HepG2 (cell line): ENCODE results near the gene SIRT7. TPM values are rescaled to one million over a fixed set of nuclear protein-coding genes. Genes with fewer than 3 reads are reported as not detected.

Experiments used
- ATAC-seq: fragments of 200-7000 bp; cut with Tn5 transposase; 3 replicates; pipeline ENCODE4 v1.9.1; 2020; ENCODE audit warnings: mild to moderate bottlenecking, moderate library complexity
- BruUV-seq: library from RNA; stranded (reverse); fragments of 400-500 nt; replicated peaks from 2 replicates; lab custom pipeline; 2021; lab: Mats Ljungman, UMichigan
- CTCF ChIA-PET: fragments of 300-600 bp; formaldehyde crosslinking; extraction: SDS; loops from one replicate; lab custom pipeline; 2021; ENCODE audit warnings: low total read pairs, inconsistent platforms, low intra/inter-chr PET ratio; lab: Yijun Ruan, JAX
- POLR2A ChIA-PET: fragments of 350-600 bp; sonication (Branson Sonifier 250); formaldehyde crosslinking; loops from one replicate; lab custom pipeline; 2020; ENCODE audit warnings: antibody characterized with exemption, inconsistent platforms; lab: Yijun Ruan, JAX
- DNase-seq: peaks from one replicate; pipeline ENCODE4 v3.0.0-alpha.2; 2015; ENCODE audit warnings: low spot score
- FAIRE-seq: peaks from 3 replicates; lab custom pipeline; 2011; peaks lifted over from hg19 to GRCh38; lab: Jason Lieb, UNC
- H2AFZ ChIP-seq: one replicate; pipeline ENCODE4 v1.6.1; 2011; ENCODE audit warnings: low read length, inconsistent platforms
- H3K27ac ChIP-seq: fragments of 300-600 bp; 3 replicates; pipeline ENCODE4 v1.8.0; 2011; ENCODE audit warnings: mixed run types, mild to moderate bottlenecking, mixed read lengths, low read length, inconsistent platforms; ENCODE audit not compliant: insufficient read depth; ENCODE audit errors: extremely low read length
- H3K27me3 ChIP-seq, 2 experiments: fragments of 200-600 bp in 1 of 2; 2 replicates in 1 of 2; 3 replicates in 1 of 2; pipeline versions ENCODE4 v1.6.0 to v1.8.0; 2011; ENCODE audit warnings: low read length in 2 of 2, mild to moderate bottlenecking in 2 of 2, moderate library complexity in 2 of 2, inconsistent platforms in 1 of 2; ENCODE audit not compliant: insufficient read depth in 2 of 2, control insufficient read depth in 1 of 2
- H3K36me3 ChIP-seq, 2 experiments: fragments of 200-600 bp in 1 of 2; replicated peaks in 1 of 2; 2 replicates in 1 of 2; 3 replicates in 1 of 2; pipeline versions ENCODE4 v1.5.1 to v1.8.0; 2011; ENCODE audit warnings: low read length in 2 of 2, inconsistent platforms in 1 of 2; ENCODE audit not compliant: insufficient read depth in 2 of 2, control insufficient read depth in 1 of 2
- H3K4me1 ChIP-seq: 2 replicates; pipeline ENCODE4 v1.5.1; 2012; ENCODE audit warnings: low read length, inconsistent platforms; ENCODE audit not compliant: insufficient read depth
- H3K4me2 ChIP-seq: 2 replicates; pipeline ENCODE4 v1.6.0; 2011; ENCODE audit warnings: low read depth, low read length, inconsistent platforms
- H3K4me3 ChIP-seq, 3 experiments: fragments of 200-600 bp in 1 of 3; sonication (generic), shearing (Covaris generic) in 1 of 3; replicated peaks in 1 of 3; 2 replicates each; pipeline ENCODE4 v1.5.1; 2011 to 2016; ENCODE audit warnings: low read length in 3 of 3, inconsistent platforms in 2 of 3, low read depth in 2 of 3, mild to moderate bottlenecking in 2 of 3, control low read depth in 1 of 3, mixed read lengths in 1 of 3; ENCODE audit not compliant: insufficient read depth in 1 of 3
- H3K79me2 ChIP-seq: one replicate; pipeline ENCODE4 v1.6.1; 2011; ENCODE audit warnings: low read length, inconsistent platforms; ENCODE audit not compliant: insufficient read depth
- H3K9ac ChIP-seq: 2 replicates; pipeline ENCODE4 v1.6.0; 2011; ENCODE audit warnings: mild to moderate bottlenecking, low read depth, low read length, inconsistent platforms; ENCODE audit not compliant: insufficient read depth
- H3K9me3 ChIP-seq: 2 replicates; pipeline ENCODE4 v1.5.1; 2012; ENCODE audit warnings: mild to moderate bottlenecking, low read length
- H4K20me1 ChIP-seq: 2 replicates; pipeline ENCODE4 v1.6.0; 2011; ENCODE audit warnings: inconsistent platforms, mild to moderate bottlenecking, low read length, moderate library complexity; ENCODE audit not compliant: insufficient read depth
- AGO2 ChIP-seq: fragments of 200-400 bp; formaldehyde crosslinking; optimal IDR thresholded peaks from 2 replicates; pipeline ENCODE3; 2017; ENCODE audit warnings: mild to moderate bottlenecking, low read depth, low read length, moderate library complexity
- DPF2 ChIP-seq: sonication (generic); formaldehyde crosslinking; IDR thresholded peaks from 2 replicates; pipeline ENCODE4 v1.4.0; 2020; ENCODE audit warnings: mild to moderate bottlenecking, low read depth, missing genetic modification reagents, borderline replicate concordance
- RAD21 ChIP-seq: fragments of 450-650 bp; formaldehyde crosslinking; IDR thresholded peaks from 2 replicates; pipeline ENCODE4 v1.5.0; 2020; ENCODE audit warnings: mild to moderate bottlenecking
- SP2 ChIP-seq: sonication (generic); formaldehyde crosslinking; IDR thresholded peaks from 2 replicates; pipeline ENCODE4 v1.5.1; 2020; ENCODE audit warnings: mild to moderate bottlenecking, missing genetic modification reagents
- SPEN ChIP-seq: sonication (generic); formaldehyde crosslinking; IDR thresholded peaks from 2 replicates; pipeline ENCODE4 v1.5.1; 2020; ENCODE audit warnings: low read depth, mild to moderate bottlenecking, missing genetic modification reagents
- ZNF263 ChIP-seq: sonication (generic); formaldehyde crosslinking; IDR thresholded peaks from 2 replicates; pipeline ENCODE4 v1.4.0; 2020; ENCODE audit warnings: missing genetic modification reagents
- ZNF343 ChIP-seq: sonication (generic); formaldehyde crosslinking; IDR thresholded peaks from 2 replicates; pipeline ENCODE4 v1.4.0; 2020; ENCODE audit warnings: mild to moderate bottlenecking, missing genetic modification reagents
- ZNF644 ChIP-seq: IDR thresholded peaks from 2 replicates; pipeline ENCODE4 v1.6.1; 2016; ENCODE audit warnings: low read depth
- WGBS: methylation state at CpG from one replicate; pipeline ENCODE4 v1.1.6; 2017; ENCODE audit warnings: low lambda C conversion rate; 5-methylcytosine and 5-hydroxymethylcytosine counted together
- in situ Hi-C: cut with HindIII; loops from 2 replicates; pipeline ENCODE4 v1.10.0; 2017; ENCODE audit warnings: low pct_unique_long_range_greater_than_20kb; ENCODE audit not compliant: extremely low pct_ligation_motif_present
- intact Hi-C: fragments of 100-400 bp; cut with micrococcal nuclease; formaldehyde crosslinking; loops from one replicate; pipeline ENCODE4 v1.10.0; 2022; ENCODE audit not compliant: unreplicated experiment
- polyA plus RNA-seq, 8 experiments: library from polyadenylated mRNA; depleted of rRNA in 3 of 8; stranded (reverse) in 7 of 8; unstranded in 1 of 8; fragments of >200 nt; fragmentation: Illumina TruSeq in 4 of 8; extraction: Trizol in 4 of 8; gene quantifications; 2 replicates each; pipeline versions ENCODE4 v1.2.1 to v1.2.3, GENCODE V29; 2011 to 2016; ENCODE audit warnings: low read depth in 4 of 8, missing spikeins in 1 of 8, mixed read lengths in 1 of 8; ENCODE audit not compliant: insufficient read depth in 1 of 8
- total RNA-seq, 5 experiments: library from RNA; depleted of rRNA; stranded (reverse); fragments of >200 nt; fragmentation: Illumina TruSeq; extraction: Trizol; gene quantifications; 2 replicates each; pipeline ENCODE4 v1.2.3, GENCODE V29; 2016; ENCODE audit warnings: low read depth in 1 of 5
- TF ChIP-seq, protein P1 (sequence below): sonication (generic); formaldehyde crosslinking; conservative IDR thresholded peaks from 2 replicates; pipeline ENCODE4 v1.4.0; 2020; ENCODE audit warnings: missing genetic modification reagents
- TF ChIP-seq, protein P2 (sequence below): sonication (generic); formaldehyde crosslinking; IDR thresholded peaks from 2 replicates; pipeline ENCODE4 v1.5.1; 2020; ENCODE audit warnings: mild to moderate bottlenecking, missing genetic modification reagents, moderate library complexity
- TF ChIP-seq, protein P3 (sequence below), 2 experiments: IDR thresholded peaks; 2 replicates each; pipeline ENCODE4 v1.6.1; 2011 to 2012; ENCODE audit warnings: low read length in 2 of 2, borderline replicate concordance in 1 of 2, low read depth in 1 of 2, mild to moderate bottlenecking in 1 of 2, moderate library complexity in 1 of 2
- TF ChIP-seq, protein P4 (sequence below): sonication (generic); formaldehyde crosslinking; IDR thresholded peaks from 2 replicates; pipeline ENCODE4 v1.9.0; 2021; ENCODE audit warnings: missing genetic modification reagents, borderline replicate concordance

Gene SIRT7
- total and polyA plus RNA-seq, 2 of the 13 experiments (the other 11 are each of a cell fraction or from before 2014, with no cell fraction given): 8.3 to 24.8 TPM

DNA sequence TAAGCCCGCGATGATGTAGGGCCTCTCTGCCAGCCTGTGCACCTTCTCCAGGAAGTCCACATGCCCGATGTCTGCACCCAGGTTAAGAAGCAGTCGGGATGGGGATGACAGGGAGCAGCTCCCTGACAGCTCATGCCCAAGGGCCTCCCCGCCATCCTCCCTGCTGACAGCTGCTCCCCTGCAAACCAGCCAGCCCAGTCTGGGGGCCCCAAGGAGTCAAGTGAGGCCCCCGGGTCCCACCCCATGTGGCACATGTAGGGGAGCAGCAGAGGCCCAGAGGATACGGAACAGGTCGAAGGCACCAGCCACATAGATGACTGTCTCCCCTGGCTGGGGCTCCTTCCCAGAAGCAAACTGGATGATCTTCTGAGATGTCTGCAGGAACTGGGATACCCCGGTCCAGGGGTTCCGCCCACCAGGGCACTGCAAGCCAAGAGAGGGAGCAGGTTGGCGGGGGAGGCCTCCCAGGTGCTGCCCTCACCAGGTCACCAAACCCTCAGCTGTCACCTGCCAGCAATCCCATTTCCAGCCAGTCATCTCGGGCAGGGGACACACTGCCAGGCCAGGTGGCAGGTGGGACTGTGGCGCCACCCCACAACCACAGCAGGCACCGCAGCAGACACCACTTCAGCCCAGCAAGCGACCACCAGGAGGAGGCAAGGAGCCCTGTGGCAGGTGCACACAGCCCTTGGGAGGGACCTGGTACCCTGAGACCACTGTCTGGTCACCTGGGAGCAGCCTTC, 11.3 kb downstream of the SIRT7 start:
- BruUV-seq: no TSS peak
- Histone ChIP-seq H3K4me1 (peaks cover 36% of the 10 kb centered on the region), H3K79me2 (peaks cover 33% of the 10 kb centered on the region), H3K36me3 (peaks cover 47 to 57% of the 10 kb centered on the region in 2 experiments), H3K27me3 (no peaks in the 10 kb centered on the region; a peak in 1 of 5 replicates), H2AFZ (no peak overlapping the region), H3K9me3 (no peaks in the 10 kb centered on the region), H4K20me1 (peaks cover 14% of the 10 kb centered on the region; the same call in 1 of the 2 replicates), H3K27ac (no peak overlapping the region), H3K4me2 (no peak overlapping the region), H3K9ac (no peak overlapping the region), H3K4me3 (no peak overlapping the region)
- no peak for ATAC-seq
- WGBS: 98% methylated on average over 5 of the region's 15 CpGs
- in situ Hi-C loops: no loop called here
- no peak for FAIRE-seq
- CTCF ChIA-PET: no interaction called here
- intact Hi-C loops: no loop called here
- POLR2A ChIA-PET: interaction anchor here (1.1 to 2.0 kb wide), 2 partner anchors 11 to 18 kb away, joined by 3 to 5 read pairs; no protein-coding TSS in a partner anchor
- no peak for DNase-seq
- TF ChIP-seq, protein P1, sequence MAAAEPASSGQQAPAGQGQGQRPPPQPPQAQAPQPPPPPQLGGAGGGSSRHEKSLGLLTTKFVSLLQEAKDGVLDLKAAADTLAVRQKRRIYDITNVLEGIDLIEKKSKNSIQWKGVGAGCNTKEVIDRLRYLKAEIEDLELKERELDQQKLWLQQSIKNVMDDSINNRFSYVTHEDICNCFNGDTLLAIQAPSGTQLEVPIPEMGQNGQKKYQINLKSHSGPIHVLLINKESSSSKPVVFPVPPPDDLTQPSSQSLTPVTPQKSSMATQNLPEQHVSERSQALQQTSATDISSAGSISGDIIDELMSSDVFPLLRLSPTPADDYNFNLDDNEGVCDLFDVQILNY: no peak
- TF ChIP-seq SP2 (CRISPR knock-in tag): no peak
- no peak for TF ChIP-seq SPEN (CRISPR knock-in tag)
- TF ChIP-seq ZNF263: 0 out of 2 replicates have a peak, but pooled peaks have one; percentile 10
- TF ChIP-seq, protein P2, sequence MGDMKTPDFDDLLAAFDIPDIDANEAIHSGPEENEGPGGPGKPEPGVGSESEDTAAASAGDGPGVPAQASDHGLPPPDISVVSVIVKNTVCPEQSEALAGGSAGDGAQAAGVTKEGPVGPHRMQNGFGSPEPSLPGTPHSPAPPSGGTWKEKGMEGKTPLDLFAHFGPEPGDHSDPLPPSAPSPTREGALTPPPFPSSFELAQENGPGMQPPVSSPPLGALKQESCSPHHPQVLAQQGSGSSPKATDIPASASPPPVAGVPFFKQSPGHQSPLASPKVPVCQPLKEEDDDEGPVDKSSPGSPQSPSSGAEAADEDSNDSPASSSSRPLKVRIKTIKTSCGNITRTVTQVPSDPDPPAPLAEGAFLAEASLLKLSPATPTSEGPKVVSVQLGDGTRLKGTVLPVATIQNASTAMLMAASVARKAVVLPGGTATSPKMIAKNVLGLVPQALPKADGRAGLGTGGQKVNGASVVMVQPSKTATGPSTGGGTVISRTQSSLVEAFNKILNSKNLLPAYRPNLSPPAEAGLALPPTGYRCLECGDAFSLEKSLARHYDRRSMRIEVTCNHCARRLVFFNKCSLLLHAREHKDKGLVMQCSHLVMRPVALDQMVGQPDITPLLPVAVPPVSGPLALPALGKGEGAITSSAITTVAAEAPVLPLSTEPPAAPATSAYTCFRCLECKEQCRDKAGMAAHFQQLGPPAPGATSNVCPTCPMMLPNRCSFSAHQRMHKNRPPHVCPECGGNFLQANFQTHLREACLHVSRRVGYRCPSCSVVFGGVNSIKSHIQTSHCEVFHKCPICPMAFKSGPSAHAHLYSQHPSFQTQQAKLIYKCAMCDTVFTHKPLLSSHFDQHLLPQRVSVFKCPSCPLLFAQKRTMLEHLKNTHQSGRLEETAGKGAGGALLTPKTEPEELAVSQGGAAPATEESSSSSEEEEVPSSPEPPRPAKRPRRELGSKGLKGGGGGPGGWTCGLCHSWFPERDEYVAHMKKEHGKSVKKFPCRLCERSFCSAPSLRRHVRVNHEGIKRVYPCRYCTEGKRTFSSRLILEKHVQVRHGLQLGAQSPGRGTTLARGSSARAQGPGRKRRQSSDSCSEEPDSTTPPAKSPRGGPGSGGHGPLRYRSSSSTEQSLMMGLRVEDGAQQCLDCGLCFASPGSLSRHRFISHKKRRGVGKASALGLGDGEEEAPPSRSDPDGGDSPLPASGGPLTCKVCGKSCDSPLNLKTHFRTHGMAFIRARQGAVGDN (CRISPR knock-in tag): peak; percentile 35
- TF ChIP-seq ZNF644 (CRISPR knock-in tag): no peak
- TF ChIP-seq, protein P3, sequence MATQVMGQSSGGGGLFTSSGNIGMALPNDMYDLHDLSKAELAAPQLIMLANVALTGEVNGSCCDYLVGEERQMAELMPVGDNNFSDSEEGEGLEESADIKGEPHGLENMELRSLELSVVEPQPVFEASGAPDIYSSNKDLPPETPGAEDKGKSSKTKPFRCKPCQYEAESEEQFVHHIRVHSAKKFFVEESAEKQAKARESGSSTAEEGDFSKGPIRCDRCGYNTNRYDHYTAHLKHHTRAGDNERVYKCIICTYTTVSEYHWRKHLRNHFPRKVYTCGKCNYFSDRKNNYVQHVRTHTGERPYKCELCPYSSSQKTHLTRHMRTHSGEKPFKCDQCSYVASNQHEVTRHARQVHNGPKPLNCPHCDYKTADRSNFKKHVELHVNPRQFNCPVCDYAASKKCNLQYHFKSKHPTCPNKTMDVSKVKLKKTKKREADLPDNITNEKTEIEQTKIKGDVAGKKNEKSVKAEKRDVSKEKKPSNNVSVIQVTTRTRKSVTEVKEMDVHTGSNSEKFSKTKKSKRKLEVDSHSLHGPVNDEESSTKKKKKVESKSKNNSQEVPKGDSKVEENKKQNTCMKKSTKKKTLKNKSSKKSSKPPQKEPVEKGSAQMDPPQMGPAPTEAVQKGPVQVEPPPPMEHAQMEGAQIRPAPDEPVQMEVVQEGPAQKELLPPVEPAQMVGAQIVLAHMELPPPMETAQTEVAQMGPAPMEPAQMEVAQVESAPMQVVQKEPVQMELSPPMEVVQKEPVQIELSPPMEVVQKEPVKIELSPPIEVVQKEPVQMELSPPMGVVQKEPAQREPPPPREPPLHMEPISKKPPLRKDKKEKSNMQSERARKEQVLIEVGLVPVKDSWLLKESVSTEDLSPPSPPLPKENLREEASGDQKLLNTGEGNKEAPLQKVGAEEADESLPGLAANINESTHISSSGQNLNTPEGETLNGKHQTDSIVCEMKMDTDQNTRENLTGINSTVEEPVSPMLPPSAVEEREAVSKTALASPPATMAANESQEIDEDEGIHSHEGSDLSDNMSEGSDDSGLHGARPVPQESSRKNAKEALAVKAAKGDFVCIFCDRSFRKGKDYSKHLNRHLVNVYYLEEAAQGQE (IDR thresholded peaks at IDR 0.05; ENCODE audit: borderline replicate concordance in 1 of 2, low read depth in 1 of 2, low read length in 2 of 2): no peak
- no peak for TF ChIP-seq ZNF343 (CRISPR knock-in tag)
- TF ChIP-seq, protein P4, sequence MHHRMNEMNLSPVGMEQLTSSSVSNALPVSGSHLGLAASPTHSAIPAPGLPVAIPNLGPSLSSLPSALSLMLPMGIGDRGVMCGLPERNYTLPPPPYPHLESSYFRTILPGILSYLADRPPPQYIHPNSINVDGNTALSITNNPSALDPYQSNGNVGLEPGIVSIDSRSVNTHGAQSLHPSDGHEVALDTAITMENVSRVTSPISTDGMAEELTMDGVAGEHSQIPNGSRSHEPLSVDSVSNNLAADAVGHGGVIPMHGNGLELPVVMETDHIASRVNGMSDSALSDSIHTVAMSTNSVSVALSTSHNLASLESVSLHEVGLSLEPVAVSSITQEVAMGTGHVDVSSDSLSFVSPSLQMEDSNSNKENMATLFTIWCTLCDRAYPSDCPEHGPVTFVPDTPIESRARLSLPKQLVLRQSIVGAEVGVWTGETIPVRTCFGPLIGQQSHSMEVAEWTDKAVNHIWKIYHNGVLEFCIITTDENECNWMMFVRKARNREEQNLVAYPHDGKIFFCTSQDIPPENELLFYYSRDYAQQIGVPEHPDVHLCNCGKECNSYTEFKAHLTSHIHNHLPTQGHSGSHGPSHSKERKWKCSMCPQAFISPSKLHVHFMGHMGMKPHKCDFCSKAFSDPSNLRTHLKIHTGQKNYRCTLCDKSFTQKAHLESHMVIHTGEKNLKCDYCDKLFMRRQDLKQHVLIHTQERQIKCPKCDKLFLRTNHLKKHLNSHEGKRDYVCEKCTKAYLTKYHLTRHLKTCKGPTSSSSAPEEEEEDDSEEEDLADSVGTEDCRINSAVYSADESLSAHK (CRISPR knock-in tag): no peak
- TF ChIP-seq RAD21: peak; percentile 57
- TF ChIP-seq DPF2 (CRISPR knock-in tag): no peak
- peak; percentile 80 for TF ChIP-seq AGO2
